ENCODE measurements around the gene ARHGAP33.

The ARHGAP33 gene

DNA sequence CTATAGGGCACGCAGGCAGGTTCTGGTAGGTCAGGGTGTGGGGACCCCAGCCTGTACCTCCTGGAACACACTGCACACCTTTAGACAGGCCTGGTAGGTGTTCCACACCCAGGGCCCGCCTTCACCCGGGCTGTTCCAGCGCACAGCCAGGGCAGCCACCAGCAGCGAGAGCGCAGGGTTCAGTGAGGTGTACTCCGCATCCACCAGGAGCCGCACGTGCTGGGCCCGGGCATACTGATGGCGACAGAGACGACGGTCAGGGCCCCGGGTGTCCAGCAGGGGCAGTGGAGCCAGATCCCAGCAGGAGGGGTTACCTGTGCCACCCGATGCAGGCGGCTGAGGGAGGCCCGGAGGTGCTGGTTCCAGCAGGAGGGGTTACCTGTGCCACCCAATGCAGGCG lies 31.2 kb downstream of the ARHGAP33 start:
- H3K4me1 ChIP-seq (ENCODE audit: insufficient read depth, low read length) = no peaks in the 10 kb centered on the region
- H3K27me3 ChIP-seq (ENCODE audit: insufficient read depth, low read length) = no peaks in the 10 kb centered on the region
- WGBS = 89% methylated on average over 18 of the region's 18 CpGs

DNA sequence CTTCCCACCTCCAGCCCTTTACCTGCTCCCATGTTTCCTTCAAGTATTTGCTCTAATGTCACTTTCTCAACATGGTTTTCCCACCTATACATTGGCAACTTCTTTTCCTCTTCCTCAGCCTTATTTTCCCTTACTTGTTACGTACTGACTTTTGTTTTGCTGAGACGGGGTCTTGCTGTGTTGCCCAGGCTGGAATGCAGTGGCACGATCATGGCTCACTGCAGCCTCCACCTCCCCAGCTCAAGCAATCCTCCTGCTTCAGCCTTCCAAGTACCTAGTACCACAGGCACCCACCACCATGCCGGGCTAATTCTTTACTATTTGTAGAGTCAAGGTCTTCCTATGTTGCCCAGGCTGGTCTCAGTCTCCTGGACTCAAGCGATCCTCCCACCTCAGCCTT lies 32.3 kb downstream of the ARHGAP33 start:
- H3K4me3 ChIP-seq (ENCODE audit: low read length) = no peak overlapping the region
- no peaks in the 10 kb centered on the region for H3K36me3 ChIP-seq (ENCODE audit: insufficient read depth, low read length)
- WGBS = 93% methylated on average over 5 of the region's 5 CpGs
- no peak overlapping the region for H3K27ac ChIP-seq (ENCODE audit: low read depth, low read length)
- no peak overlapping the region for H3K9ac ChIP-seq (ENCODE audit: low read depth, low read length)
- no peaks in the 10 kb centered on the region for H3K4me1 ChIP-seq (ENCODE audit: insufficient read depth, low read length)
- H3K27me3 ChIP-seq (ENCODE audit: insufficient read depth, low read length) = no peaks in the 10 kb centered on the region
- H3K9me3 ChIP-seq (ENCODE audit: insufficient read depth, low read depth, low read length) = no peaks in the 10 kb centered on the region

More for the DNA sequence above, 31.2 kb downstream of the ARHGAP33 start:
- Histone ChIP-seq H3K9me3 (ENCODE audit: insufficient read depth, low read depth, low read length) (no peaks in the 10 kb centered on the region), H3K36me3 (ENCODE audit: insufficient read depth, low read length) (no peaks in the 10 kb centered on the region), H3K27ac (ENCODE audit: low read depth, low read length) (no peak overlapping the region), H3K9ac (ENCODE audit: low read depth, low read length) (no peak overlapping the region), H3K4me3 (ENCODE audit: low read length) (no peak overlapping the region)

DNA sequence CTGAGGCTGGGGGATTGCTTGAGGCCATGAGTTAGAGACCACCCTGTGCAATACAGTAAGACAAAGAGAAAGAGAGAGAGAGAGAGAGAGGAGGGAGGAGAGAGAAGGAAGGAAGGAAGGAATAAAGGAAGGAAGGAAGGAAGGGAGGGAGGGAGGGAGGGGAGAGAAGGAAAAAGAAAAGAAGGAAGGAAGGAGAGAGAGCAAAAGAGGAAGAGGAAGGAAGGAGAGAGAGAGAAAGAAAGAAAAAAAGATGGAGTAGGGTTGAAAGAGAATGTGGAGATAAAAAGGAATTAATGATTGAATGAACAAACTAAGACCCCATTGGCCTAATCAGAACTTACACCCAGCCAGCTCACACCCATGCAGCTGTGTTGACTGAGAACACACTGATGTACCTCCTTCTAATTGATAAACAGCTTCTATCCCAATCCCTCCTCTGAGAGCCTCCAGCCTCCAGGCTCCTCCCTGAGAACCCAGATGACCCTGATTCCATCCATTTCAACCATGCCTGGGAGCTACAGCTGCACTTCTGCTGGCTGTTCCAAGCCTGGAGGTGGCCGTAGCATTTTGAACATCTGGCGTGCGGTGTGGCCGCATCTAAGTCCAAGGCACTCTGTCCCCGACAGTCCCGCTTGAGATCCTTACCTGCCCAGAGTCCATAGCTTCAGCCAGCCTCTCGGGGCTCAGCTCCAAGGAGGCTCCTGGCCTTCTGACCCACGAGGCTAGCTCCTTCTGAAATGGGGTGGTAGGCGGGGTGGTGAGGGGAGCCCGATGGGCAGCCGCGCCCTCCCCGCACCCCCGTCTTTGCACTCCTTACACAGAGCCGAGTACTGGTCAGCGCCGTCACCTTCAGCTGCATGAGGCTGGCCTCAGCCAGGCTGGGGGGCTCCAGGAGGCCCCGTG lies 36.2 kb downstream of the ARHGAP33 start:
- no peak overlapping the region for H3K9ac ChIP-seq (ENCODE audit: low read depth, low read length)
- H3K36me3 ChIP-seq (ENCODE audit: insufficient read depth, low read length) = no peaks in the 10 kb centered on the region
- 89% methylated on average over 18 of the region's 18 CpGs for WGBS
- H3K27ac ChIP-seq (ENCODE audit: low read depth, low read length) = no peak overlapping the region
- no peaks in the 10 kb centered on the region for H3K9me3 ChIP-seq (ENCODE audit: insufficient read depth, low read depth, low read length)
- H3K27me3 ChIP-seq (ENCODE audit: insufficient read depth, low read length) = no peaks in the 10 kb centered on the region
- H3K4me3 ChIP-seq (ENCODE audit: low read length) = no peak overlapping the region
- peaks cover 2% of the 10 kb centered on the region; the same call in 1 of the 2 replicates for H3K4me1 ChIP-seq (ENCODE audit: insufficient read depth, low read length)

DNA sequence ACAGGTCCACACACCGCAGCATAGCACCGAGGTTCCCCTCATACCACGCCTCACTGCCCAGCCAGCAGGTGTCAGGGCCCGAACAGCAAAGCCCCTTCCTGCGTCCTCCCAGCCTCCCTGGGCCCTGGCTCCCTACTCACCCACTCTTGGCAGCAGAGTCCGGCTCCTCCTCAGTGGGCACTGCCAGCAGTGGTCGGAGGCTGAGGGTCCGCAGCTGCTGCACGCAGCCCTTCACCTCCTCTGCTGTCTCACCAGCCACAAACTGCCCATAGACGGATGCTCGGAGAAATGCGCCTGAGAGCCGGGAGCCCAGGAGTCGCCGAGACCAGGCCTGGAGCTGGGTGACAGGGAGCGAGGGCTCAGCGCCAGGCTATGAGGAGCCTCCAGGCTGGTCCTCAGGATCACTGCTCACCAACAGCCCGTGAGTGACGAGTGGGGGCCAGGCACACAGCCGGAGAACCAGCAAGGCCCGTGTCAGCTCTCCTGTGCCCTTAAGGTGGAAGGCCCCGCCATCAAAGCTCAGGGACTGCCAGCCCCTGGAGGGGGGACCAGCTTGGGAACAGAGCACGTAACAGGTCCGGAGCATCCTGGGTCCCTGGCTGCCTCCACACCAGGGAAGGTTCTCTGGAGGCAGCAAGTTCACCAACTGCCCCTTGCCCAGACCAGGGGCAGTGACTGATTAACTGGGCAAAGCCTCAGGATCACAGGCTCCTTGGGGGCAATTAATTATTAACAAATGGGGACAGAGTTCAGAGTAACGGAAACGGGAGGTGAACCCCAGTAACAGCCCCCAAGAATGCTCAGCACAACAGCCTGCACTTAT lies 37.1 kb downstream of the ARHGAP33 start, which contains the start of gene PRODH2:
Gene PRODH2 (minus strand): TSS at position 626 of the 823 bp plus-strand sequence. CDS start 40 bp downstream, at position 586.
- 87% methylated on average over 26 of the region's 26 CpGs for WGBS
- no peak within 1 kb of the TSS for H3K9ac ChIP-seq (ENCODE audit: low read depth, low read length)
- H3K27ac ChIP-seq (ENCODE audit: low read depth, low read length) = no peak within 1 kb of the TSS
- no peak within 1 kb of the TSS for H3K4me3 ChIP-seq (ENCODE audit: low read length)
- peaks cover 5% of the 10 kb centered on the region; the same call in 1 of the 2 replicates for H3K4me1 ChIP-seq (ENCODE audit: insufficient read depth, low read length)
- no peaks in the 10 kb centered on the region for H3K36me3 ChIP-seq (ENCODE audit: insufficient read depth, low read length)
- H3K9me3 ChIP-seq (ENCODE audit: insufficient read depth, low read depth, low read length) = no peaks in the 10 kb centered on the region
- no peaks in the 10 kb centered on the region for H3K27me3 ChIP-seq (ENCODE audit: insufficient read depth, low read length)

DNA sequence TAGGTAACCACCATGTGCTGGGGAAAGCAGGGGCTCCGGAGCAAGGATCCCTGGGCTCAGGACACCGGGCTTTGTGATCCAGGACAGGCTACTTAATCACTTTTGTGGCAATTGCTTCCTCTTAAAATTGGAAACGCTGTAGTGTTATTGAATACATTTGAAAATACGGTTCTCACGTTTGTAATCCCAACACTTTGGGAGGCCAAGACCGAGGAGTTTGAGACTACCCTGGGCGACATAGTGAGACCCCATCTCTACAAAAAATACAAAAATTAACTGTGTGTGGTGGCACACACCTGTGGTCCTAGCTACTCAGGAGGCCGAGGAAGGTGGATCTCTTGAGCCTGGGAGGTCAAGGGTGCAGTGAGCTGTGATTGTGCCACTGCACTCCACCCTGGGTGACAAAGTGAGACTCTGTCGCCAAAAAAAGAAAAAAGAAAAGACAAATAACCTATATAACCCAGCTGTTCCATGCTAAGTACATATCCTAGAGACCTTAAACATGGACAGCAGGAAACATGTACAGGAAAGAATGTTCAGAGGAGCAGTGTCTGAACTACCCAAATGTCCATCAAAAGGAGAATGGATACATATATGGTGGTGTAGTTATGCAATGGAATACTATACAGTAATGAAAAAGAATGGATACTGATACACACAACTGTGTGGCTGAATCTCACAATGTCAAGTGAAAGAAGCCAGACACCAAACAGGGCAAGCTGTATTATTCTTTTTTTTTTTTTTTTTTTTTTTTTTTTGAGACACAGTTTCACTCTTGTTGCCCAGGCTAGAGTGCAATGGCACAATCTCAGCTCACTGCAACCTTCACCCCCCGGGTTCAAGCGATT lies 37.9 kb downstream of the ARHGAP33 start:
- no peak overlapping the region for H3K9ac ChIP-seq (ENCODE audit: low read depth, low read length)
- H3K27me3 ChIP-seq (ENCODE audit: insufficient read depth, low read length) = no peaks in the 10 kb centered on the region
- no peaks in the 10 kb centered on the region for H3K9me3 ChIP-seq (ENCODE audit: insufficient read depth, low read depth, low read length)
- no peak overlapping the region for H3K27ac ChIP-seq (ENCODE audit: low read depth, low read length)
- no peaks in the 10 kb centered on the region for H3K36me3 ChIP-seq (ENCODE audit: insufficient read depth, low read length)
- H3K4me1 ChIP-seq (ENCODE audit: insufficient read depth, low read length) = peaks cover 5% of the 10 kb centered on the region; the same call in 1 of the 2 replicates
- 92% methylated on average over 11 of the region's 11 CpGs for WGBS
- H3K4me3 ChIP-seq (ENCODE audit: low read length) = no peak overlapping the region

DNA sequence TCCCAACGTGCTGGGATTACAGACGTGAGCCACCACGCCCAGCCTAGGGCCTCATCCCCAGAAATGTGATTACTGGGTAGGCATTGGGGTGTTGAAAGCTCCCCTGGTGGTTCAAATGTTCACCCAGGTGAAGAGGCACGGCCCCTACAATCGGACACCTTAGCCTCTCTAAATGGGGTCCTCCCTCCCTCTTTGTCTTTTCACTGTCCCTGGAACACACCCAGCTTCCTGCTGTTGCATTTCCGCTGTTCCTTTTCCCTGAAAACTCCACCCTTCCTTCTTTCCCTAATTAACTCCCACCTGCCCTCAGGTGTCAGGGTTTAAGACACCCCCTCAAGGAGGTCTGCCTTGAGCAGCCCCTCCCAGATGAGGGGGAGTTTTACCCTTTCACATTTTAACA lies 40.9 kb downstream of the ARHGAP33 start:
- Histone ChIP-seq H3K9ac (ENCODE audit: low read depth, low read length) (no peak overlapping the region), H3K4me1 (ENCODE audit: insufficient read depth, low read length) (peaks cover 7% of the 10 kb centered on the region; the same call in 1 of the 2 replicates), H3K27me3 (ENCODE audit: insufficient read depth, low read length) (no peaks in the 10 kb centered on the region), H3K4me3 (ENCODE audit: low read length) (no peak overlapping the region), H3K27ac (ENCODE audit: low read depth, low read length) (no peak overlapping the region), H3K9me3 (ENCODE audit: insufficient read depth, low read depth, low read length) (no peaks in the 10 kb centered on the region), H3K36me3 (ENCODE audit: insufficient read depth, low read length) (no peaks in the 10 kb centered on the region)
- 40% methylated on average over 6 of the region's 6 CpGs for WGBS

DNA sequence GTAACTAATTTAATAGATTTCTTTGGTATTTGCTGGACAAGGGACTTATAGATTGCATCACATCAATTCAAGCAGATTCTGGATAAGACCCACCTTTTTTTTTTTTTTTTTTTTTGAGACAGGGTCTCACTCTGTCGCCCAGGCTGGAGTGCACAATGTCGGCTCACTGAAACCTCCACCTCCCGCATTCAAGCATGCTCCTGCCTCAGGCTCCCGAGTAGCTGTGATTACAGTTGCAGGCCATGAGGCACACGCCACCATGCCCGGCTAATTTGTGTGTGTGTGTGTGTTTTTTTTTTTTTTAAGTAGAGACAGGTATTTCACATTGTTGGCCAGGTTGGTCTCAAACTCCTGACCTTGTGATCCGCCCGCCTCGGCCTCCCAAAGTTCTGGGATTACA lies 41.5 kb downstream of the ARHGAP33 start:
- Histone ChIP-seq H3K36me3 (ENCODE audit: insufficient read depth, low read length) (no peaks in the 10 kb centered on the region), H3K4me3 (ENCODE audit: low read length) (no peak overlapping the region), H3K4me1 (ENCODE audit: insufficient read depth, low read length) (peaks cover 7% of the 10 kb centered on the region; the same call in 1 of the 2 replicates), H3K9ac (ENCODE audit: low read depth, low read length) (no peak overlapping the region), H3K27me3 (ENCODE audit: insufficient read depth, low read length) (no peaks in the 10 kb centered on the region), H3K27ac (ENCODE audit: low read depth, low read length) (no peak overlapping the region), H3K9me3 (ENCODE audit: insufficient read depth, low read depth, low read length) (no peaks in the 10 kb centered on the region)
- 88% methylated on average over 9 of the region's 9 CpGs for WGBS

DNA sequence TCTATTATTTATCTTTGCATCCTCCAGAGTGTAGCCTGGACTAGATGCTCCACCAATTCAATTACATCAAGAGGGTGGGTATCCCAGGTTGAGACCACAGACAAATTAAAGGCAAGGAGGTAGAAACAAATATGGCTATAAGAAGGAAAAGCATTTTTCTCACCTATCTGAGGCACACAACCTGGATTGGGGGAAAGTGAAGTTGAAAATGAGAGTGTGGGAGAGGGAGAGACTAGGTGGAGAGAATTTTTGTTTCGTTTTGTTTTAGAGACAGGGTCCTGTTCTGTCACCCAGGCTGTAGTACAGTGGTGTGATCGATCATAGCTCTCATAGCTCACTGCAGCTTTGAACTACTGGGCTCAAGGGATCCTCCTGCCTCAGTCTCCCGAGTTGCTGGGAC lies 43.1 kb downstream of the ARHGAP33 start:
- Histone ChIP-seq H3K9me3 (ENCODE audit: insufficient read depth, low read depth, low read length) (no peaks in the 10 kb centered on the region), H3K4me3 (ENCODE audit: low read length) (no peak overlapping the region), H3K4me1 (ENCODE audit: insufficient read depth, low read length) (peaks cover 7% of the 10 kb centered on the region; the same call in 1 of the 2 replicates), H3K36me3 (ENCODE audit: insufficient read depth, low read length) (no peaks in the 10 kb centered on the region), H3K9ac (ENCODE audit: low read depth, low read length) (no peak overlapping the region), H3K27me3 (ENCODE audit: insufficient read depth, low read length) (no peaks in the 10 kb centered on the region), H3K27ac (ENCODE audit: low read depth, low read length) (no peak overlapping the region)
- WGBS = 84% methylated on average over 3 of the region's 3 CpGs

DNA sequence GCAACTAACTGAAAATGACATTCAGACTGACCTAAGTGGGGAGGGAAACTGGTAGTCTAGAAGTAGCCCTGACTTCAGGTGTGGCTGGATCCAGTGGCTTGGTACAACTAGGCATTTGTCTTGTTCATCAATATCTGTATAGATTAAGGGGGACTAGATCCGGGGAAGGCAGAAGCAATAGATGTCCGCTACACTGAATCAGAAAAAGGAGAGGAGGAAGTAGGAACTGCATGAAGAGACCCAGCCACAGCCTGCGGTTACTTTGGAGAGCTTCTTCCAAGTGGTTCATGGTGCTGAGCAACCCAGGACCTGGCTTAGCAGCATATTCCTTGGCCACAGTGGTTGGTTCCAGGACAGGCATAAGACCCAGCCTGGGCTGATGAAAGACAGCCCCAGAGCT lies 47.2 kb downstream of the ARHGAP33 start:
- WGBS = 74% methylated on average over 3 of the region's 3 CpGs

DNA sequence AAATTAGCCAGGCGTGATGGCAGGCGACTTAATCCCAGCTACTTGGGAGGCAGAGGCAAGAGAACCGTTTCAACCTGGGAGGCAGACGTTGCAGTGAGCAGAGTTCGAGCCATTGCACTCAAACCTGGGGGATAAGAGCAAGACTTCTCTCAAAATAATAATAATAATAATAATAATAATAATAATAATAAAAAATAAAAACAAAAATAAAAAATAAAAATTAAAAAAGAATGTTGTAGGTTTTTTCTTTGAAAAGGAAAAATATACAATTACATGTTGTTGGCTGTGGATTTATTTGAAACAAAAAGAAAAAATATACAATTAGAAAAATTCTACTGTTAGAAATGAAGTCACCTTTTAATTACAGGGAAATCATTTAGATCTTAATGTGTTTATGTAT lies 48.8 kb downstream of the ARHGAP33 start:
- peaks cover 4% of the 10 kb centered on the region; the same call in 1 of the 2 replicates for H3K27me3 ChIP-seq (ENCODE audit: insufficient read depth, low read length)
- no peak overlapping the region for H3K27ac ChIP-seq (ENCODE audit: low read depth, low read length)
- H3K9me3 ChIP-seq (ENCODE audit: insufficient read depth, low read depth, low read length) = no peaks in the 10 kb centered on the region
- H3K4me3 ChIP-seq (ENCODE audit: low read length) = no peak overlapping the region
- H3K9ac ChIP-seq (ENCODE audit: low read depth, low read length) = no peak overlapping the region
- 0 out of 2 replicates have a peak, but pooled peaks cover 2% of the 10 kb centered on the region for H3K4me1 ChIP-seq (ENCODE audit: insufficient read depth, low read length)
- WGBS = 93% methylated on average over 5 of the region's 5 CpGs
- H3K36me3 ChIP-seq (ENCODE audit: insufficient read depth, low read length) = no peaks in the 10 kb centered on the region

More for the DNA sequence above, 47.2 kb downstream of the ARHGAP33 start:
- Histone ChIP-seq H3K4me1 (ENCODE audit: insufficient read depth, low read length) (0 out of 2 replicates have a peak, but pooled peaks cover 2% of the 10 kb centered on the region), H3K4me3 (ENCODE audit: low read length) (no peak overlapping the region), H3K9ac (ENCODE audit: low read depth, low read length) (no peak overlapping the region), H3K27ac (ENCODE audit: low read depth, low read length) (no peak overlapping the region), H3K9me3 (ENCODE audit: insufficient read depth, low read depth, low read length) (no peaks in the 10 kb centered on the region), H3K36me3 (ENCODE audit: insufficient read depth, low read length) (no peaks in the 10 kb centered on the region), H3K27me3 (ENCODE audit: insufficient read depth, low read length) (peaks cover 4% of the 10 kb centered on the region; the same call in 1 of the 2 replicates)
